CD4-positive, alpha-beta memory T cell (primary cell): ENCODE data around the gene ZFP37. TPM values are rescaled to one million over a fixed set of nuclear protein-coding genes. Genes with fewer than 3 reads are reported as not detected.
A peak's percentile ranks its signal among the peaks of the same experiment; 100 is the strongest.
"Not testable (repeated sequence)": the region's sequence is repeated elsewhere in the genome, so short reads cannot be mapped to it uniquely, and the experiment has no call there.

Experiments
- CTCF ChIA-PET: fragments of 350-600 bp; sonication (Branson Sonifier 250); formaldehyde crosslinking; loops from one replicate; lab custom pipeline; 2021; ENCODE audit warnings: inconsistent platforms; ENCODE audit not compliant: partially characterized antibody; lab: Charles Lee
- POLR2A ChIA-PET: fragments of 350-600 bp; sonication (Branson Sonifier 250); formaldehyde crosslinking; loops from one replicate; lab custom pipeline; 2021; ENCODE audit not compliant: partially characterized antibody; lab: Charles Lee
- DNase-seq, 5 donors: peaks; one replicate each; pipeline versions ENCODE4 v3.0.0 to v3.0.0-alpha.2; 2020 to 2022; ENCODE audit warnings: mixed read lengths in 1 of 5
- H3K27ac ChIP-seq: one replicate; pipeline ENCODE4 v1.7.0; 2013; ENCODE audit warnings: low read depth, low read length
- H3K27me3 ChIP-seq: 2 replicates; pipeline ENCODE4 v1.7.0; 2013; ENCODE audit warnings: mild to moderate bottlenecking, low read length, moderate library complexity; ENCODE audit not compliant: insufficient read depth
- H3K36me3 ChIP-seq: 2 replicates; pipeline ENCODE4 v1.7.0; 2013; ENCODE audit warnings: mild to moderate bottlenecking, low read length, moderate library complexity; ENCODE audit not compliant: insufficient read depth
- H3K4me1 ChIP-seq: 2 replicates; pipeline ENCODE4 v1.7.0; 2013; ENCODE audit warnings: mild to moderate bottlenecking, low read length, moderate library complexity; ENCODE audit not compliant: insufficient read depth
- H3K4me3 ChIP-seq, 2 donors: one replicate each; pipeline ENCODE4 v1.7.0; 2013; ENCODE audit warnings: low read length in 2 of 2, mild to moderate bottlenecking in 1 of 2
- H3K9me3 ChIP-seq, 2 donors: one replicate each; pipeline ENCODE4 v1.7.0; 2013; ENCODE audit warnings: low read length in 2 of 2, control low read depth in 1 of 2; ENCODE audit not compliant: control insufficient read depth in 1 of 2
- H3K27ac Mint-ChIP-seq, 7 donors: one replicate each; pipeline ENCODE4 v1.8.0; 2020 to 2021; ENCODE audit warnings: mixed read lengths in 7 of 7, mild to moderate bottlenecking in 6 of 7, inconsistent platforms in 3 of 7, moderate library complexity in 3 of 7
- H3K27me3 Mint-ChIP-seq, 2 donors: one replicate each; pipeline ENCODE4 v1.8.0; 2020 to 2021; ENCODE audit warnings: mixed read lengths in 2 of 2
- H3K36me3 Mint-ChIP-seq, 2 donors: one replicate each; pipeline ENCODE4 v1.8.0; 2020 to 2021; ENCODE audit warnings: mixed read lengths in 2 of 2, inconsistent platforms in 1 of 2, mild to moderate bottlenecking in 1 of 2
- H3K4me1 Mint-ChIP-seq, 4 donors: one replicate each; pipeline ENCODE4 v1.8.0; 2020 to 2021; ENCODE audit warnings: mixed read lengths in 4 of 4, mild to moderate bottlenecking in 1 of 4
- H3K4me3 Mint-ChIP-seq, 8 donors: one replicate each; pipeline ENCODE4 v1.8.0; 2020 to 2021; ENCODE audit warnings: mixed read lengths in 8 of 8, mild to moderate bottlenecking in 7 of 8, moderate library complexity in 6 of 8, inconsistent platforms in 3 of 8
- H3K9me3 Mint-ChIP-seq, 8 donors: one replicate each; pipeline ENCODE4 v1.8.0; 2020 to 2021; ENCODE audit warnings: mixed read lengths in 8 of 8, mild to moderate bottlenecking in 5 of 8, inconsistent platforms in 3 of 8, moderate library complexity in 1 of 8
- intact Hi-C: fragments of 100-400 bp; cut with micrococcal nuclease; formaldehyde crosslinking; loops from one replicate; pipeline ENCODE4 v1.15.1; 2023
- polyA plus RNA-seq, 2 donors: library from polyadenylated mRNA; unstranded; fragments of 300-500 nt; fragmentation: Illumina TruSeq; gene quantifications; one replicate each; pipeline ENCODE4 v1.2.3, GENCODE V29; 2021
- total RNA-seq, 2 experiments: library from RNA; stranded (reverse); gene quantifications; one replicate each; pipeline ENCODE4 v1.2.3, GENCODE V29; 2021

Gene ZFP37
- total and polyA plus RNA-seq, 4 experiments from 2014 or later, result 1.8 to 3.0 (median 2.9) TPM

DNA sequence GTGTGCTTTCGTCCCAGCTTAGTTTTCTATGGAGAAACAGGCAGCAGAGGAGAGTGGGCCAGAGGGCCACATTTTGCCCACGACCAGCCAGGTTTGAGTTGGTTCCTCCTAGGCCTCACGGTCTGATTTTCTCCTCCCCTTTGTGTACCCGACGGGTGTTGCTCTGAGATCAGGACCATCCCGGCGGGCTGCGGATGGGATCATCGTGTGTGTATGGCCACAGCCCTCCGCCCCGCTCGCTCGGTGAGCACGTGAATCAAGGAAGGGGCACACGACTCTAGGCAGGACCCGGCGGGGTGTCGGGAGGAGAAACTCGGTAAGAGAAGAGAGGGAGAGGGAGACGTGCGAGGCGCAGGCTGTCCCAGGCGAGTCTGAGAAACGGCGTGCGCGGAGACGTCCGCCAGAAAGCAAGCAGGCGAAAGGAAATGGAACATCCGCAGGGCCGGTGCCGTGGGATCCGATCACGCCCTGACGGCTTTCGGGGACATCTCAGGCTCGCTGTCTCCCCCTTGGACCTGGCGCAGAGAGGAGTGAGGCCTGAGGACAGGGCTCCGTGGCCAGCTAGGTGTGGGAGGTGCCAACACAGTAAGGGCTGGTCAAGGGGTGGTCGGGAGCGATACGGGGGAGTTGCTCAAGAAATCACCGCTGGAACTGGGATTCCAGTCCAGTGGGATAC lies 5.9 kb upstream of the ZFP37 start:
- H3K36me3 ChIP-seq, CTCF ChIA-PET, H3K9me3 ChIP-seq, intact Hi-C loops, H3K27ac Mint-ChIP-seq, H3K4me3 Mint-ChIP-seq, POLR2A ChIA-PET, H3K4me1 Mint-ChIP-seq, DNase-seq, H3K27ac ChIP-seq, H3K27me3 ChIP-seq, H3K4me3 ChIP-seq, H3K36me3 Mint-ChIP-seq, H3K4me1 ChIP-seq: not testable (repeated sequence)
- Mint-ChIP-seq H3K27me3 (peaks cover 7 to 14% of the 10 kb centered on the region in 2 donors), H3K9me3 (peaks cover 4 to 21% (median 16%) of the 10 kb centered on the region in 8 donors)

DNA sequence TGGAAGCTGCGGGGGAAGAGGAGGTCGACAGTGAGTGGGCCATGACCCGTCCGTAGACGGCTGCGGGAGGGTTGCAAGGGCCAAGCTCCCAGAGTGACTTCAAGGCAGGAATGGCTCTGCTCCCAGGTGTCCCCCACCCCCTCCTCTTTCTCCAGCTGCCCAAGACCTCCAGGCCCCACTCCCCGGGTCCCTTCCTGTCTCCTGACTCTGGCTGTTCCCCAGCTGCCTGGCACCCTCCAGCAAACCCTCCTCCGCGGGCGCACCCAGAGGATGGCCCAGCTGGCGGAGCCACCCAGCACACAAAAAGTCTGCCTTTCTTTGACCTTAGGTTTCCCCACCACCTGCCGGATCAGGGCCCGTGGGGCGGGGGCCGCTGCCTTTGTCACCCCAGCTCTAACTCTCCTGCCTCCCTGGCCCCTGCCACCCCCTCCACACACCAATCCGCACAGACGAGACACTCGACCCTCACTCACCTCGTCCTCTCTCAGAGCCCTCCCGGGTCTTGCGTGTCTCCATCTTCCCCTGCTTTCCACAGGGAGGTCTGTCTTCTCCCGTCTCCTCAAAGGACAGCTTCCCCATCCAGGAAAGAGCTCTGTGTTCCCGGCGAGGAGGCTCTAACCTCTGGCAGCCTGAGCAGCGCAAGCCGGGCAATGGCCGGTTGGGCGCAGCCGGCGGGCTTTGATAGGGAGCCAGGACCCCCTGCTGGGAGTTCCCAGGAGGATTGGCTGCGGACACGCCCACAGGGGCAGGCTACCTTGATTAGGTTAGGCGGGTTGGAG lies 4.7 kb upstream of the ZFP37 start:
- peak in 1 of 5 donors; percentile 43 for DNase-seq
- H3K4me1 ChIP-seq, H3K4me3 ChIP-seq, H3K4me3 Mint-ChIP-seq, POLR2A ChIA-PET, intact Hi-C loops, H3K9me3 ChIP-seq, H3K27me3 ChIP-seq, H3K27ac ChIP-seq, H3K4me1 Mint-ChIP-seq, H3K36me3 Mint-ChIP-seq, CTCF ChIA-PET, H3K36me3 ChIP-seq, H3K27ac Mint-ChIP-seq: not testable (repeated sequence)
- H3K27me3 Mint-ChIP-seq, result peaks cover 7 to 14% of the 10 kb centered on the region in 2 donors
- H3K9me3 Mint-ChIP-seq, result peaks cover 4 to 21% (median 16%) of the 10 kb centered on the region in 8 donors

DNA sequence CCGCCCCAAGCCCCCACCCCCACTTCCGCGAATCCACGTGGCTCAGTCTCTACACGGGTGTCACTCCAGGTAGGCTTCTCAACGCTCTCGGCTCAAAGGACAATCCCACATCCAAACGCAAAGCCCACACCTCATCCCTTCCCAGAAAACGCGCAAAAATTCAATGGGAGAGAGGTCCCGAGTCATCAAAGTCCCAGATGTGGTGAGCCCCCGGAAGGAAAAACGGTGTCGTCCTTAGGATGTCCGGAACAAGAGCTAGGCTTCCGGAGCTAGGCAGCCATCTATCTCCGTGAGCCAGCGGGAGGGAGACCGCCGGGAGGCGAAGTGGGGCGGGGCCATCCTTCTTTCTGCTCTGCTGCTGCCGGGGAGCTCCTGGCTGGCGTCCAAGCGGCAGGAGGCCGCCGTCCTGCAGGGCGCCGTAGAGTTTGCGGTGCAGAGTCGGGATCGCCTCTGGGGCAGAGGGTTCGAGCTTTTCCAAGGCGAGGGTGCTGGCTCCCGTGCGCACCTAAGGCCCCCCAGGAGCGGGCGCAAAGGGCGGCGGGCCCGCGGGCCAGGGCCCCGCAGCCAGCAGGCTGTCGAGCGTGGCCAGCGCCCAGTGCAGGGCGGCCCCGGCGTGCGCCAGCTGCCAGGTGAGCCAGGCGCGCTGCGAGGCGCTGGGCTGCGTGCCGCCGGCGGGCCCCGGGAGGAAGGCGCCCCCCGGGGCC lies 3.2 kb upstream of the ZFP37 start:
- H3K9me3 ChIP-seq, CTCF ChIA-PET, POLR2A ChIA-PET, intact Hi-C loops, H3K36me3 Mint-ChIP-seq, H3K36me3 ChIP-seq, H3K4me3 ChIP-seq, H3K27ac ChIP-seq, H3K27me3 ChIP-seq, H3K4me1 Mint-ChIP-seq: not testable (repeated sequence)
- H3K27ac Mint-ChIP-seq, result peak overlapping the region in 1 of 7 donors; percentile 52
- peaks cover 12% of the 10 kb centered on the region for H3K4me1 ChIP-seq
- H3K27me3 Mint-ChIP-seq, result peaks cover 7 to 14% of the 10 kb centered on the region in 2 donors
- peak in 1 of 5 donors; percentile 38 for DNase-seq
- H3K4me3 Mint-ChIP-seq, result peak overlapping the region in 5 of 8 donors; percentile 8 to 72 (median 57)
- peaks cover 4 to 21% (median 16%) of the 10 kb centered on the region in 8 donors for H3K9me3 Mint-ChIP-seq

GRCh38 chr9:113057193-113057592 lies 669 bp upstream of the ZFP37 start:
- H3K4me3 ChIP-seq, result peak overlapping the region; percentile 72 to 94

GRCh38 chr9:113042884-113043657 lies 13.5 kb downstream of the ZFP37 start:
- DNase-seq, result no peak
- no peaks in the 10 kb centered on the region for H3K27me3 ChIP-seq
- intact Hi-C loops, result no loop called here
- peaks cover 21% of the 10 kb centered on the region for H3K36me3 ChIP-seq
- Mint-ChIP-seq H3K27ac (no peak overlapping the region), H3K36me3 (peaks cover 55 to 63% of the 10 kb centered on the region in 2 donors), H3K4me1 (no peaks in the 10 kb centered on the region), H3K27me3 (peaks cover 0 to 1% of the 10 kb centered on the region in 2 donors), H3K9me3 (peaks cover 3 to 95% (median 84%) of the 10 kb centered on the region in 8 donors), H3K4me3 (no peak overlapping the region)
- ChIA-PET POLR2A (no interaction called here), CTCF (interaction anchor here (0.9 to 1.5 kb wide), 2 partner anchors 11 to 69 kb away, joined by 3 to 5 read pairs; no protein-coding TSS in a partner anchor)
- H3K9me3 ChIP-seq, result peaks cover 16 to 62% of the 10 kb centered on the region in 2 donors
- no peak overlapping the region for H3K4me3 ChIP-seq
- H3K27ac ChIP-seq, result no peak overlapping the region
- H3K4me1 ChIP-seq, result no peaks in the 10 kb centered on the region

More at GRCh38 chr9:113057193-113057592, 669 bp upstream of the ZFP37 start:
- intact Hi-C loops, result no loop called here
- Mint-ChIP-seq H3K9me3 (peaks cover 4 to 21% (median 16%) of the 10 kb centered on the region in 8 donors), H3K4me1 (peaks cover 0 to 8% (median 0%) of the 10 kb centered on the region in 4 donors), H3K27ac (no peak overlapping the region), H3K27me3 (peaks cover 7 to 14% of the 10 kb centered on the region in 2 donors), H3K4me3 (no peak overlapping the region), H3K36me3 (no peaks in the 10 kb centered on the region)
- no peak for DNase-seq
- Histone ChIP-seq H3K36me3 (no peaks in the 10 kb centered on the region), H3K4me1 (peaks cover 12% of the 10 kb centered on the region), H3K9me3 (peaks cover 0 to 9% of the 10 kb centered on the region in 2 donors), H3K27ac (no peak overlapping the region), H3K27me3 (peaks cover 7% of the 10 kb centered on the region)
- CTCF ChIA-PET, result no interaction called here
- POLR2A ChIA-PET, result no interaction called here

- peaks cover 0 to 13% of the 10 kb centered on the region in 2 donors for H3K9me3 ChIP-seq
- no peaks in the 10 kb centered on the region for H3K4me1 ChIP-seq
- ChIA-PET CTCF (no interaction called here), POLR2A (no interaction called here)
- H3K36me3 ChIP-seq, result no peaks in the 10 kb centered on the region
- no peak overlapping the region for H3K4me3 Mint-ChIP-seq
- no peaks in the 10 kb centered on the region for H3K27me3 Mint-ChIP-seq
- no peak for DNase-seq
- no peak overlapping the region for H3K27ac Mint-ChIP-seq
- H3K4me3 ChIP-seq, result no peak overlapping the region
- H3K4me1 Mint-ChIP-seq, result no peaks in the 10 kb centered on the region
- intact Hi-C loops, result no loop called here
- no peak overlapping the region for H3K27ac ChIP-seq
- H3K9me3 Mint-ChIP-seq, result peaks cover 5 to 85% (median 73%) of the 10 kb centered on the region in 8 donors
- H3K36me3 Mint-ChIP-seq, result peaks cover 2 to 19% of the 10 kb centered on the region in 2 donors
- no peaks in the 10 kb centered on the region for H3K27me3 ChIP-seq
These were observed 30.3 kb downstream of the ZFP37 start for GRCh38 chr9:113026200-113026599.
